Measurements from ENCODE around the gene SNED1.

DNA sequence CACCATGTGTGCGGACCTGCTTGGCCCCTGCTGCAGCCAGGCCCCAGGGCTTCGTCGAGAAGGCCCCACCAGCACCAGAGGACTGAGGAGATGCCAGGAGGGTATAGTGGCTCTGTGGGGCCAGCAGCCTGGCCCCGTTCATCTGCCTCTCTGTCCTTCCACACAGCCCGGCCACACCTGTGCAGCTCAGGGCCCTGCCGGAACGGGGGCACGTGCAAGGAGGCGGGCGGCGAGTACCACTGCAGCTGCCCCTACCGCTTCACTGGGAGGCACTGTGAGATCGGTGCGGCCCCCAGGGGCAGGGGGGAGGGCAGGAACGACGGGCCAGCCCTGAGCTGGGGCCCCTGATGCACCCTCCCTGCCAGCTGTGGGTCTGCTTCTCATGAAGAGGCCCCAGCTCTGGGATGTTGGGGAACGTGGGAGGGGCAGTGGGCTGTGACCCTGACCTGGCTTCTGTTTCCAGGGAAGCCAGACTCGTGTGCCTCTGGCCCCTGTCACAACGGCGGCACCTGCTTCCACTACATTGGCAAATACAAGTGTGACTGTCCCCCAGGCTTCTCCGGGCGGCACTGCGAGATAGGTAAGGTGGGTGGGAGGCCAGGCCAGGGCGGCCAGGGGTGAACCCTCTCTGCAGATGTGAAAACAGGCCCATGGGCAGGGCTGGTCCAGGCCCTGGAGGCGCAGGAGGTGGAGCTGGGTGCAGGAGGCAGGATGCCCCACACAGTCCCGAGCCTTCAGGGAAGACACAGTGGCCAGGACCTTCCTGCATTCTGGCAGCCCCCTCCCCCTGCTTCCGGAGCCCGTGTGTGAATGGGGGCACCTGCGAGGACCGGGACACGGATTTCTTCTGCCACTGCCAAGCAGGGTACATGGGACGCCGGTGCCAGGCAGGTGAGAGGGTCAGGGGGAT, 53.4 kb downstream of the SNED1 start:
- TF ChIP-seq POLR2A (IDR thresholded peaks at IDR 0.05), result no peak
- TF ChIP-seq CTCF (IDR thresholded peaks at IDR 0.05), result no peak

Measured in breast epithelium (tissue), 3 donors.